Activated CD4-positive, CD25-positive, alpha-beta regulatory T cell treated with anti-CD3 and anti-CD28 coated beads, Interleukin-2, amount 50 U/mL, for 16 hours (primary cell): Measurements from ENCODE around the gene RPUSD4.

Experiments
- DNase-seq: peaks from one replicate; pipeline ENCODE4 v3.0.0-alpha.2; 2020; ENCODE audit warnings: low read depth, low spot score

Gene RPUSD4

GRCh38 chr11:126182787-126183445, 28.5 kb downstream of the RPUSD4 start:
- DNase-seq: no peak

GRCh38 chr11:126181939-126182730, 29.3 kb downstream of the RPUSD4 start:
- DNase-seq: no peak

GRCh38 chr11:126176853-126177470, 34.5 kb downstream of the RPUSD4 start:
- no peak for DNase-seq

GRCh38 chr11:126175393-126175792, 36.1 kb downstream of the RPUSD4 start:
- DNase-seq: no peak

GRCh38 chr11:126174816-126175215, 36.6 kb downstream of the RPUSD4 start:
- no peak for DNase-seq

- no peak for DNase-seq
Measured at GRCh38 chr11:126173257-126173656, 38.2 kb downstream of the RPUSD4 start.

- no peak for DNase-seq
Measured at GRCh38 chr11:126172596-126173038, 38.8 kb downstream of the RPUSD4 start.

GRCh38 chr11:126169291-126169690, 42.2 kb downstream of the RPUSD4 start:
- DNase-seq: no peak

GRCh38 chr11:126167488-126167887, 44.0 kb downstream of the RPUSD4 start:
- no peak for DNase-seq

GRCh38 chr11:126166413-126166812, 45.0 kb downstream of the RPUSD4 start:
- DNase-seq: no peak

GRCh38 chr11:126165757-126166156, 45.7 kb downstream of the RPUSD4 start:
- no peak for DNase-seq

GRCh38 chr11:126165311-126165720, 46.1 kb downstream of the RPUSD4 start:
- no peak for DNase-seq

GRCh38 chr11:126164781-126165180, 46.7 kb downstream of the RPUSD4 start:
- DNase-seq: no peak

- no peak for DNase-seq
Measured at GRCh38 chr11:126163779-126164178, 47.7 kb downstream of the RPUSD4 start.

GRCh38 chr11:126163074-126163700, 48.3 kb downstream of the RPUSD4 start:
- DNase-seq: no peak

GRCh38 chr11:126162306-126163030, 49.0 kb downstream of the RPUSD4 start:
- DNase-seq: no peak

- DNase-seq: no peak
Measured at GRCh38 chr11:126161023-126161391, 50.4 kb downstream of the RPUSD4 start.

- no peak for DNase-seq
Measured at GRCh38 chr11:126160345-126161022, 51.0 kb downstream of the RPUSD4 start.

- no peak for DNase-seq
Measured at GRCh38 chr11:126159719-126160344, 51.6 kb downstream of the RPUSD4 start.

GRCh38 chr11:126158054-126158791, 53.2 kb downstream of the RPUSD4 start:
- no peak for DNase-seq
